Measurements from ENCODE around the gene LIPN.
"Not testable (repeated sequence)": the region's sequence is repeated elsewhere in the genome, so short reads cannot be mapped to it uniquely, and the experiment has no call there.

LIPN gene

DNA sequence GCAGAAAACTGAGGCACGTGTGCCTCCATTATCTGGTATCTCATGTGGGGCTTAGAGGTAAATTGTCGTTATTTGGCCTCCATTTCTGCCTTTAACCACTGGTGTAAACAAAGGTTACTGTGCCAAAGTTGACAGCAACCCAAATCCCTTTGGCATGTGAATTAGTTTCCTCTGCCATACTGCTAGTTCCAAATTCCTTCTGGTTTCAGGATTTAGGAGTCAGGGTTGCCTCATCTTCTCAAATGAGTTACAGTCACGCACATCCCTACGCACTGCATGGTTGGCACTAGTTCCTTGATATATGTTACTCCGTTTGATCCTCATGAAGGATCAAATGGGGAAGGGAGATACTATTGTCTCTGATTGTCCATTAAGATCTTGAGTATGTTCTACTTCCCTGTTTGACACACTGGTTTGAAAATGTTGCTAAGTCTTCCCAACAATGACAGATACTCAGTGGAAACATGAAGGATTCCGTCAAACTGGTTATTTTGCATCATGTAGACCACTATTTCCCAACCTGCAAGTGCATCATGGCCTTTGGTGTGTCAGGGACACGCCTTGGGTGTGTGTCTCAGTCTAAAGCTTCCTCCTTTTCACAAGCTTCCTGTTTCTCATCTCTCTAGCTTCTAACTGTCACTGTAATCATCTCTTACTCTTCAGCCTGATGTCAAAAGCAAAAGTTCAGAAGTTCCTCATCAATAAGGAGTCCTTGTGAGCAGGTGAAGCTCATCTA is at the start of gene LIPN:
TSS of gene LIPN (plus strand) at position 655 of the 736 bp plus-strand sequence. CDS start 1,386 bp downstream, outside the sequence.
- DNase-seq, result no peak

- no peak for DNase-seq
Observed at GRCh38 chr10:88715517-88715916, 44.3 kb upstream of the LIPN start.

GRCh38 chr10:88721392-88721791 is 38.4 kb upstream of the LIPN start:
- no peak for DNase-seq

- no peak for DNase-seq
Observed at GRCh38 chr10:88725798-88726197, 34.0 kb upstream of the LIPN start.

DNA sequence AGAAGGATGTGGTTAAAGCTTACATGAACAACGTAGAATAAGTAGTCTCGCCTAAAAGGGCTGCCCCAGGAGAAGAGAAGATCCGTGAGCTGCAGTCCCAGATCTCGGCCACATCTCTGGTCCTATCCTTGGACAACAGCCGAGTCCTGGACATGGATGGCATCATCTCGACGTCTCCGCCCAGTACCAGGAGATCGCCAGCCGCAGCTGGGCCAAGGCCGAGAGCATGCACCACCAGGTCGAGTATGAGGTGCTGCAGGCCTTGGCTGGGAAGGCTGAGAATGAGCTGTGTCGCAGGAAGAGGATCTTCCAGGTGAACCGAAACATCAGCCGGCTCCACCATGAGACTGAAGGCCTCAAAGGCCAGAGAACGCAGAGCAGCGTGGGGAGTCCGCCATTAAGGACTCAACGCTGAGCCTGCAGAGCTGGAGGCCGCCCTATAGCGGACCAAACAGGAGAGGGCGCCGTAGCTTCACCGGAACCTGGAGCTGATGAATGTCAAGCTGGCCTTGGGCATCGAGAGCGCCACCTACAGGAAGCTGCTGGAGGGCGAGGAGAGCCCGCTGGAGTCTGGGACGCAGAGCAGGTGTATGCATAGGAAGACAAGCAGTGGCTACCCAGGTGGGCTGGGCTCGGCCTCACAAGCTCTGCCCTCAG is 31.6 kb upstream of the LIPN start:
- no peak for DNase-seq

GRCh38 chr10:88730864-88731263 is 29.0 kb upstream of the LIPN start:
- no peak for DNase-seq

DNA sequence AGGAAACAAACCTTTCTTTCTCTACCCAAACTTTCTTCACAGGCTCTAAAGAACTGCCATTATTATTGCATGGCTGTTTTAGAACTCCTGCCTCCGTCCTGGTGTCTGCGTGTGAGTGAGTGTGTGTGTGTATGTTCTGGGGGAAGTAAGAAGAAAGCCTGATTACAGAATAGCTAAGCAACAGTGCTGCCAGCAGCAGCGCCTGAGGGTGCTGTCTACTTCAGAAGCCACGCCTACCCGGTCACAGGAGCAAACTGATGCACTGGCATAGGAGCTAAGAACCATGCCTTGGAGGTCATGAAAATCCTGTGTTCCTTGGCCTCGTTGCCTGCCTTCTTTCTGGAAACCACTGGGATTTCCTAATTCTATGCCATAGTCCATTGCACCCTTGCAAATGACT is 28.5 kb upstream of the LIPN start:
- peak in 1 of 2 donors; percentile 0 for DNase-seq

- no peak for DNase-seq
Observed at GRCh38 chr10:88733215-88733614, 26.6 kb upstream of the LIPN start.

GRCh38 chr10:88735661-88736060 is 24.2 kb upstream of the LIPN start:
- no peak for DNase-seq

DNA sequence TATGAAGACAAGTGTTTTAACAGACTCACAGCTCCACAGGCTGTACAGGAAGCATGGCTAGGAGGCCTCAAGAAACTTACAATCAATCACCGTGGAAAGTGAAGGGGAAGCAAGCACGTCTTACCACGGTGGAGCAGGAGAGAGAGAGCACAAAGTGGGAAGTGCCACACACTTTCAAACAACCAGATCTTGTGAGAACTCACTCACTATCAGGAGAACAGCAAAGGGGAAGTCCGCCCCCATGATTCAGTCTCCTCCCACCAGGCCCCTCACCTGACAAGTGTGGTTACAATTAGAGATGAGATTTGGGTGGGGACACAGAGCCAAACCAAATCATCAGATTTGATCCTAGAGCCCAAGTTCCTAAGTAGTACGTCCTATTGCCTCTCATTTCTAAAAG is 17.9 kb upstream of the LIPN start:
- not testable (repeated sequence) for DNase-seq

DNA sequence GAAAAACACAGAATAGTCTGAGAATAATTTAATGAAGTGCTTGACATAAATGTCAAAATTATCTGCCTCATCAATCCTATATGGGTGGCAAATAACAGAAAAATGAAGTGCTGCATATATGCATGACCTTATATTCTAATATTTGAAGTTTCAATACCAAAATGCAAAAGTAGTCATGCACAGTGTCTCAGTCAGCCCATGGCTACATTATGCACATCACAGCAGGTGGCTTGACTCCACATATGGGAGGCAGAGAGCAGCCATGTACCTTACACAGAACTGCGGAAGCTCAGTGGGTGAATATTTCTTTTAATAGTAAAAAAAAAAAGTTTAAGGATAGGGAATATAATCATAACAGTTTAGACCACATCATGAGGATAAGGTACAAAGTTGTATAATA is 17.4 kb upstream of the LIPN start:
- DNase-seq, result no peak

DNA sequence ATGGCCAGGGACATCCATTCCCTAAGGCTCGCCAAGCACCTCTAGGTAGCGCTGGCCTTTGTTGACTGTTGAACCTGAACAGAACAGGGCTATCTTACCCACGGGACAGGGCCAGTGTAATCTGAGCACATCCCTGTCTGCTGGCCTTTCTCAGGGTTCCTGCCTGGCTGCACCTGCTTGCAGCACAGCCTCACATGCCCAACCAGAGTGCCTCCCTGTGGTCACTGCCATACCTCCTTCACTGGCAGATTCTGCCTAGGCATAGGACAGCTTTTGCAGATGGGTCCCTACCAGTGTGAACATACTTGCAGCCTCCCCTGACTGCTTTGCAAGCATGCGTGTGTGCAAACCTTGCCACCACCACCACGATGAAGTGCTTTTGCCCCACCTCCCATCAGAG is 15.8 kb upstream of the LIPN start:
- DNase-seq, result no peak

- DNase-seq, result no peak
Observed at GRCh38 chr10:88745633-88746032, 14.2 kb upstream of the LIPN start.

DNA sequence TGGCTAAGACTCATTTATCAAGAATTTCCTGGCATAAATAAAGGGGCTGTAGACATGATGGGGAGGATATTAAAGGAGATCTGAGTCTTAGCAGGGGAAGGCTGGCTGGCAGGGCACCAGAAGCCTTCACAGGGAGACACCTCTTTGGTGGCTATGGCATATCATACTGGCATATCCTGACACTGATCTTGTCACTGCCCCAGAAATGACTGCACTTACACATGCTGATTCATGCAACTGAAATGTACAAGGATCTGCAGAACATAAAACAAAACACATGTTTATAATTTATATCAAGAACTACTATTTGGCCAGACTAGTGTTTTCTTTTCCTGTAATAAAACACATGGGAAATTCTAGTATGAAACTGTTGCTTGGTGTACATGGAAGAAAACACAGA is 5.5 kb upstream of the LIPN start:
- DNase-seq, result no peak

GRCh38 chr10:88755753-88756152 is 4.1 kb upstream of the LIPN start:
- DNase-seq, result no peak

GRCh38 chr10:88756660-88757059 is 3.2 kb upstream of the LIPN start:
- no peak for DNase-seq

- no peak for DNase-seq
Observed at GRCh38 chr10:88762906-88763305, 3.1 kb downstream of the LIPN start.

DNA sequence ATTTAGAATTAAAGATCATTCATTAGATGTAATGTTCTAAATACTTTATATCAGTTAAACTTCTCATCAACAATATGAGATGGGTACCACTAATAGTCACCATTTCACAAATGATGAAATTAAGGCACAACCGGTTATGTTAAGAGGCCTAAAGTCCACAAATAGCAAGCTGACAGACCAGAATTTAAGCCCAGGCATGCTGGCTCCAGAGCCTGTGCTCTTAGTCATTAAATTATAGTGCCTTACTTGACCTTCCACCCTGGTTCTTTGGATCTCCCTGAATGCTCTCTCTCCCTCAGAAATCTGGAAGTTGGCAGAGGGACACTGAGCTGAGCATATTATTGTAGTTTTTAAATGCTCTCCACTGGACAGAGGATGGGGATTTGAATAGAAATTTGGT is 3.6 kb downstream of the LIPN start:
- no peak for DNase-seq

DNA sequence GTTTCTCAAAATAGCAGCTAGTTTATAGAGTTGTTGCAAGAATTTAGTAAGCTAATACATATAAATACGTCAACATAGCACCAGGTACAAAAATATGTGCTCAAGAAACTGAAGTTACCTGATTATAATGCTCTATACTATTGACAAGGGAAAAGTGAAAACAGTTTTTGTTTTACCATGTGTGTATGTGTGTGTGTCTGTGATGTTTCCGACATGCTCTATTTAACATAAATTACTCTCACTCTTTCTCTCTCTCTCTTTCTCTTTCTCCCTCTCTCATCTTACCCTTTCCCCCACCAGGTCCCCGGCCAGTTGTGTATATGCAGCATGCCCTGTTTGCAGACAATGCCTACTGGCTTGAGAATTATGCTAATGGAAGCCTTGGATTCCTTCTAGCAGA is 4.3 kb downstream of the LIPN start:
- no peak for DNase-seq

DNA sequence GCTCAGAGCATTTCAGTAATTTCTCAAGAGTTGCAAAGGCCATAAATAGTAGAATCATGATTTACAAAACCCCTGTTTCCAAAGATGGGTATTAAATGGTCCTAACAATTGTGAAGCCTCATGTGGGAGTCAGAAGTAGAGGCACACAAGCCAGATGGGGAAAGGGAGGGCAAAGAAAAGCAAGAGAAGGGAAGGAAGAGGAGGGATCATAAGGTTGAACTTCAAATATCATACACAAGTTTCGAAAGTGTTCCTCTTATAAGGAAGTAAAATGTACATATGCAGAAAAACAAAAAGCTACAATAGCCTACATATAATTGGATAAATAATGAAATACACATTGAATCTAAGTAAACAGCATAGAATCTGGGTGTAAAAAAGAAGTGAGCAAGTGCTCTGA is 6.0 kb downstream of the LIPN start:
- no peak for DNase-seq

GRCh38 chr10:88769384-88769783 is 9.6 kb downstream of the LIPN start:
- DNase-seq, result no peak

- no peak for DNase-seq
Observed at GRCh38 chr10:88781206-88781605, 21.4 kb downstream of the LIPN start.

DNA sequence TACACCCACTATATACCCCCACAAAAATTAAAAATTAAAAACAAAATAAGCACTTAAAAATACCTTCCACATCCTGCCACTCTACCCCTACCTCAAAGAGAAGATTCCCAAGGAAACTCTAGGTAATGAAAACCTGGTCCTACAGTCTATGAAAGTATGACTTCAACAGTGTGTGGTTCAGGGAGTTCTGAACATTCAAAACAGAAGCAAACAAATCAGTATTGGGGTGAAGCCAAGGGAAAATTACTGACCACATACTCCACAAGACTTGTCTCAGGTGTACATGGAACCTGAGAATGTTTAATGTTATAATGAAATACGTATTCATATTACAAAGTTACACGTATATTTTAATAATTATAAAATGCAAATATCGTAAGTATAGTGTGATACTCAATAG is 22.4 kb downstream of the LIPN start:
- no peak for DNase-seq

- no peak for DNase-seq
Observed at GRCh38 chr10:88783724-88784123, 23.9 kb downstream of the LIPN start.
